GM18505 (cell line): ENCODE results near the gene GPLD1.

Source experiments
- ATAC-seq: cut with Tn5 transposase; IDR thresholded peaks from one replicate; pipeline ENCODE4 v1.9.1; 2021; ENCODE audit not compliant: unreplicated experiment
- POLR2A ChIP-seq: IDR thresholded peaks from 4 replicates; pipeline ENCODE4 v1.6.1; 2011; ENCODE audit warnings: borderline replicate concordance; ENCODE audit not compliant: insufficient read depth, insufficient read length; ENCODE audit errors: extremely low read depth

GPLD1 gene

GRCh38 chr6:24458134-24458533, 31.2 kb downstream of the GPLD1 start:
- ATAC-seq, result no peak
- TF ChIP-seq POLR2A, result no peak

GRCh38 chr6:24455061-24455460, 34.3 kb downstream of the GPLD1 start:
- ATAC-seq, result no peak
- no peak for TF ChIP-seq POLR2A

DNA sequence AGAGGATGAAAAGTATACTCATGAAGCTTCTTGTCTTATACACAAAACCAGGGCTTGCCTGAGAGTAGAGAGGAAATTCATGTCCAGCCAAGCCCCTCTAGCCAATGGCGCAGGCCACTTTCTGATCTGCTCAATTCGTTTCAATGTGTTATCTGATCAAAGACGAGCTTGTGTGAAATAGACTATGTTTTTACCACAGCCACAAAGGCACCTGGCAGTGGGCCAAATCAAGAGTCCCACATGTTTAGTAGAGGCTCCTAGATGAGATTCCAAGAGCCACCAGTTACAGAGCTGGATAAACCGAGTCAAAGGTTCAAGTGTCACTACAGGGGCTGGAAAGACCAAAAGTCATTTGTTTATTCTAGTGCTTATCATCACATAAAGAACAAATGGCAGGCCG, 34.9 kb downstream of the GPLD1 start:
- no peak for ATAC-seq
- no peak for TF ChIP-seq POLR2A

- no peak for TF ChIP-seq POLR2A
- ATAC-seq, result no peak
Observed at GRCh38 chr6:24453921-24454320, 35.5 kb downstream of the GPLD1 start.

- TF ChIP-seq POLR2A, result no peak
- no peak for ATAC-seq
Observed at GRCh38 chr6:24451581-24452388, 37.6 kb downstream of the GPLD1 start.

DNA sequence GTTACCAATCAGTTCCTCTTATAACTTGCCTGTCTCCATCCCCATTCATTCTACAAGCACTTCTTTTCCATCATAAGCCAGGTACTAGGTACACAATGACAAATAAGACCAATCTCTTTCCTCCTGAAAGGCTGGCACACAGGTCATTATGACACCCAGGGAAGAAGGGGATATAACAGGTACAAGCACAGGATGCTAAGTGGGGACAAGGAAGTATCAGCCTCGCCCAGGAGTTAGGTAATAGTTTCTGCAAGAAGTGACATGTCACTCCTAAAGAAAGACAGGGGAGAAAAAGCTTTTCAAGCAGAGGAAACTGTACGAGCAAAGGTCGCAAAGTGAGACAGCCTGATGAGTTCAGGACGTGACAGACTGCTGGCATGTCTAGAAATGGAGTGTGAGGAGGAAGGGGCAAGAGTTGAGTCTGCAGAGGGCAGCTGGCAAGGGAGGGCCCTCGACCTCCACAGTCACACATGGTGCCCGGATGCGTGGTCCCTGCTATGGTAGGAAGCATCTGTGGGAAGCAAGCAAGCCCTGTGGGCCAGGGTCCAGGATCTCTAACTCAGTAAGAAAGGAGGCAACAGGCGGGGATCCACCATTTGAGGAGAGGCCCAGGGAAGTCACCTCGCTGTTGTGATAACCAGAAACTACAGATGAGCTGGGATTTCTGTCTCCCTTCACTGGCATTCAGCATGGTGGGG, 40.4 kb downstream of the GPLD1 start:
- TF ChIP-seq POLR2A, result no peak
- ATAC-seq, result no peak

DNA sequence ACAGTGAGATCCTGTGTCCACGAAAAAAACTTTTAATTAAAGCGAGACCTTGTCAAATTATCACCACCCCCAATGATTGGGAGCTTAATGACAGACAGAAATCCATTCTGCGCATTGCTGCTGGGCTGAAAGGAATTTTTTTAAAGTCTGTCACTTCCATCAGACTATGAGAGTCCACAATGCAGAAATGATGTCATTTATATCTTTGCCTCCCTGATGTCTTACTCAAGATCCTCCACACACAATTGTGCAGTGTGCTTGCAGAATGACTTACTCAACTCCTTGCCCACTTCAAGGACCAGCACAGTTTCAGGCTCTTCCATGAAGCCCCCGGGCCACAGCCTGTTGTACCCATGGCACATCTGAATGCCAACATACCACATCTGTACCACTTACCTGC, 41.0 kb downstream of the GPLD1 start:
- no peak for ATAC-seq

DNA sequence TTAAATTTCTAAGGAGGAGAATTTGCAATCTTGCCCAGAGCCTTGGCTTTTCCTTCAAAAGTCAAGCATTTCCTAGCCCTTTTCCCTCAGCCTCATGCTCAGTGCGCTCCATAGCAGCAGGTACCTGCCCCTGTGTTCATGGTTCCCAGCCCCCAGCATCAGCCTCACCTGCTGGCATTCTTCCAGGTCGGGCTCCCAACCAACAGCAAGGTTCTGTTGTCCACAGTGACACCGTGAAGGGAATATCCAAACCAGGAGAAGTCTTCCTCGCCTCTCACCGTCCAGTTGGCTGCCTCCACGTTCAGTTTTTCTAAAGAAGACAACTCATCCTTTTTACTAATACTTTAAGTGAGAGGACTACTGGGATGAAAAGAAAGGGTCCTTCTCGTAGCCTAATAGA, 42.7 kb downstream of the GPLD1 start:
- TF ChIP-seq POLR2A, result no peak
- ATAC-seq, result no peak

More for the DNA sequence above, 41.0 kb downstream of the GPLD1 start:
- no peak for TF ChIP-seq POLR2A

- ATAC-seq, result no peak
- TF ChIP-seq POLR2A, result no peak
Observed at GRCh38 chr6:24445704-24446103, 43.7 kb downstream of the GPLD1 start.

DNA sequence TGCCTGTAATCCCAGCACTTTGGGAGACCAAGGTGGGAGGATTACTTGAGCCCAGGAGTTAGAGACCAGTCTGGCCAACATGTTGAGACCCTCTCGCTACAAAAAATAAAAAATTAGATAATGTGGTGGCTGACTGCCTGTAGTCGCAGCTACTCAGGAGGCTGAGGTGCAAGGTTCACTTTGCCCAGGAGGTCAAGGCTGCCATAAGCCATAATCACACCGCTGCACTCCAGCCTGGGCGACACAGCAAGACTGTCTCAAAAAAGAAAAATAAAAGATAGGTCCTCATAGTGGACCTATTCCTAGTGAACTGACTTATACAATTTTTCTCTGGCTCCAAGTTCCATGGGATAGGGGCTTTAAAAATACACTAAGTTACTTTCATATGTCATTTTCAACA, 44.8 kb downstream of the GPLD1 start:
- TF ChIP-seq POLR2A, result no peak
- no peak for ATAC-seq

- TF ChIP-seq POLR2A, result no peak
- ATAC-seq, result no peak
Observed at GRCh38 chr6:24441599-24441904, 47.8 kb downstream of the GPLD1 start.

DNA sequence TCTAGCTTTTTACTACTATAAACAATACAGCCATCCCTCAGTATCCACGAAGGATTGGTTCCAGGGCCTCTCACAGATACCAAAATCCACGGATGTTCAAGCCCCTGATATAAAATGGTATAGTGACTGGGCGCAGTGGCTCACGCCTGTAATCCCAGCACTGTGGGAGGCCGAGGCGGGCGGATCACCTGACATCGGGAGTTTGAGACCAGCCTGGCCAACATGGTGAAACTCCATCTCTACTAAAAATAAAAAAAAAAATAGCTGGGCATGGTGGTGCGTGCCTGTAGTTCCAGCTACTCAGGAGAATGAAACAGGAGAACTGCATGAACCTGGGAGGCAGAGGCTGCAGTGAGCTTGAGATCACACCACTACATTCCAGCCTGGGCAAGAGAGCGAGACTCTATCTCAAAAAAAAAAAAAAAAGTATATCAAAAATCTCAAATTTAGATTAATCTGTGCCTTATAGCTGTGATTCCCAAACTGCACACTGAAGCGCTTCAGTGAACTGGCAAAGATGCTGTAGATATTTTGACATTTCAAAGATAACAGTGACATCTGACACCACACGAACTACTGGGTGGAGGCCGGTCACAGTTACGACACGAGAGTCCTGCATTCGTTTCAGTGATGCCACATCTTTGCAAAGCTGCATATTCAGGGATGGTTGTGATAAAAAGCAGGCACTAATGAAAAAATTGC, 48.3 kb downstream of the GPLD1 start:
- no peak for ATAC-seq
- TF ChIP-seq POLR2A, result no peak

DNA sequence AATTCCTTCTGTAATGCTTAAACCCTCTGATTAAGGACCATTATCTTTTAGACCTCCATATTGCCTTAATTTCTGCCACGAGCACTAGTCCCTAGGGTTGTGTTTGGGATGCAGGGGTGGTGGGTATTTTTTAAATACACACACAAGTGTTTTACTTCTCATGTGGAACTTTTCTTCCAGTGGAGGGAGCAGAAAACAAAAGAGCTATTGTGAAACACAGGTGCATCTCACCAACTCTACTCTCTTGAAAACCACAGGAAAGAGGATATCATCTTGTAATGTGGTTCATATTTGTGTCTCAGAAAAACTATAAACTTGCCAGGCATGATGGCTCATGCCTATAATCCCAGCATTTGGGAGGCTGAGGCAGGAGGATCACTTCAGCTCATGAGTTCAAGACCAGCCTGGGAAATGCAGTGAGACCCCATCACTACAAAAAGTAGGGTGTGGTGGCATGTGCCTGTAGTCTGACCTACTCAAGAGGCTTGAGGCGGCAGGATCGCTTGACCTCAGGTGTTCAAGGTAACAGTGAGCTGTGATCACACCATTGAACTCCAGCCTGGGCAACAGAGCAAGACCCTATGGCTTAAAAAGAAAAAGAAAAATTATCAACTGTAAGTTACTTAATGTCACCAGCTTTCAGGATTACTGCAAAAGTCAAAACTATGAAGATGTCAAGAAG, 49.4 kb downstream of the GPLD1 start:
- no peak for ATAC-seq
- no peak for TF ChIP-seq POLR2A

GRCh38 chr6:24436979-24437378, 52.4 kb downstream of the GPLD1 start:
- no peak for ATAC-seq
- TF ChIP-seq POLR2A, result no peak

DNA sequence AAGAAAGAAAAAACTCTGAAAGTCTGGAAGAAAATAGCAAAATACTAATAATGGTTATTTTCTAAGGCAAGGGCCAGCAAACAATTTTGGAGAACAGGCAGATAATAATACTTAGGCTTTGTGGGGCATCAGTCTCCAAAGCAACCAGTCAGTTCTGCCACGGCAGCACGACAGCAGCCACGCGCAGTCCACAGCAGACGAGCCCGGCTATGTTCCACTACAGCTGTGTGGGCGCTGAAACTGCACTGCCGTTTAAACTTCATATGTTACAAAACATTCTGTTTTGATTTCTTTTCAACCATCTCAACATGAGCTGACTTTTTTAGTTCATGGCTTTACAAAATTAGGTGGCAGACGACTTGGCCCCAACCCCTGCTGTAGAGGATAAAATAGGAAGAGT, 56.8 kb downstream of the GPLD1 start:
- ATAC-seq, result no peak
- no peak for TF ChIP-seq POLR2A
